Memory B cell (primary cell): ENCODE results near the gene JAKMIP3.

Experiments
- ATAC-seq: fragments of 150-1000 bp; cut with Tn5 transposase; 2 replicates; pipeline ENCODE4 v1.10.0; 2021; ENCODE audit warnings: low read depth, mild to moderate bottlenecking, moderate library complexity
- DNase-seq, 2 donors: peaks; one replicate each; pipeline ENCODE4 v3.0.0; 2022; ENCODE audit warnings: low spot score in 2 of 2
- H3K27ac Mint-ChIP-seq: one replicate; pipeline ENCODE4 v1.8.0; 2022; ENCODE audit warnings: mild to moderate bottlenecking, moderate library complexity, mixed read lengths
- H3K27me3 Mint-ChIP-seq: one replicate; pipeline ENCODE4 v1.8.0; 2022; ENCODE audit warnings: mixed read lengths
- H3K36me3 Mint-ChIP-seq: one replicate; pipeline ENCODE4 v1.8.0; 2022; ENCODE audit warnings: mild to moderate bottlenecking, mixed read lengths
- H3K4me1 Mint-ChIP-seq: one replicate; pipeline ENCODE4 v1.8.0; 2022; ENCODE audit warnings: mixed read lengths
- H3K4me3 Mint-ChIP-seq: one replicate; pipeline ENCODE4 v1.8.0; 2022; ENCODE audit warnings: mild to moderate bottlenecking, moderate library complexity, mixed read lengths
- H3K9me3 Mint-ChIP-seq: one replicate; pipeline ENCODE4 v1.8.0; 2022; ENCODE audit warnings: mixed read lengths

JAKMIP3 gene

DNA sequence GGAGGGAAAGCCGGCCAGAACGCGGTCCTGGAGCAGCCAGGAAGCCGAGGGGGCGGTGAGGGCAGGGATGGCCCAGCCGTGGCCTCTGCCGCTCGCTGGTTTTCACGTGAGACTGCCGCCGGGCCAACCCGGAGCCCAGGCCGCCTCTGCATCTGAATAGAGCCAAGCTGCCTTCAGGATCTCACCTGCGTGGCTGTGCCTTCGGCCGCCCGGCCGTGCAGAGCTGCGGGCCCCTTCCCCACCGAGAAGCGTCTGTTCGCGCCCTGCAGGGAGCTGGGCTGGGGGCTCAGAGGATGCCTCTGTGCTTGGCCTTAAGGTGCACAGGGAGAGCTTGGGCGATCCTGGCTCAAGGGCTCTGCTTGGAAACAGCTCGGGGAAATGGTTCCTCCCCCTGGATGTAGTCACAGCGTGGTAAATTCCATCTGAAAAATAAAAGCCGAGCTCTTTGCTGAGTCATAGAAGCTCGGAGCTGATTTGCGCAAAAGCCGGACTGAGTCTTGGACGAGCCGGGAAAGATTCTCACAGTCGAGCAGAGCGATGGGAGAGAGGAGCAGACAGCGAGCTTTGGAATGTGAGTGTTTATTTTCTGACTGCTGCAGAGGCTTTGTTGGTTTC, at the start of gene JAKMIP3:
Gene JAKMIP3, plus strand, starts transcription at position 456 of the 615 bp plus-strand sequence. CDS start 38,863 bp downstream, outside the sequence.
- ATAC-seq: no peak
- no peak for DNase-seq
- no peaks in the 10 kb centered on the region for H3K36me3 Mint-ChIP-seq
- H3K27ac Mint-ChIP-seq: no peak within 1 kb of the TSS
- H3K27me3 Mint-ChIP-seq: peaks cover 4% of the 10 kb centered on the region
- no peaks in the 10 kb centered on the region for H3K9me3 Mint-ChIP-seq
- H3K4me3 Mint-ChIP-seq: peak within 1 kb of the TSS; percentile 24
- peaks cover 5% of the 10 kb centered on the region for H3K4me1 Mint-ChIP-seq

DNA sequence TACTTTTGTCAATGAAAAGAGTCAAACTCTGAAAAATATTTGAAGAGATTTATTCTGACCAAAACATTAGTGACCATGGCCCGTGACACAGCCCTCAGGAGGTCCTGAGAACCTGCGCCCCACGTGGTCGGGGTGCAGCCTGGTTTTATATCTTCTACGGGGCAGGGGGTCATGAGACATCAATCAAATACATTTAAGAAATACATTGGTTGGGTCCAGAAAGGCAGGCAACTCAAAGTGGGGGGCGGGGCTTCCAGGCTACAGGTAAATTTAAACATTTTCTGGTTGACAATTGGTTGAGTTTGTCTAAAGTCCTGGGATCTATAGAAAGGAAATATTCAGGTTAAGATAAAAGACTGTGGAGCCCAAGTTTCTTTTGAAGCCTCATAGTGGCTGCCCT, 49.2 kb upstream of the JAKMIP3 start:
- H3K4me3 Mint-ChIP-seq: no peak overlapping the region
- ATAC-seq (no peak), DNase-seq (no peak)
- H3K9me3 Mint-ChIP-seq: no peaks in the 10 kb centered on the region
- H3K36me3 Mint-ChIP-seq: no peaks in the 10 kb centered on the region
- no peak overlapping the region for H3K27ac Mint-ChIP-seq
- peaks cover 2% of the 10 kb centered on the region for H3K4me1 Mint-ChIP-seq
- H3K27me3 Mint-ChIP-seq: no peaks in the 10 kb centered on the region

DNA sequence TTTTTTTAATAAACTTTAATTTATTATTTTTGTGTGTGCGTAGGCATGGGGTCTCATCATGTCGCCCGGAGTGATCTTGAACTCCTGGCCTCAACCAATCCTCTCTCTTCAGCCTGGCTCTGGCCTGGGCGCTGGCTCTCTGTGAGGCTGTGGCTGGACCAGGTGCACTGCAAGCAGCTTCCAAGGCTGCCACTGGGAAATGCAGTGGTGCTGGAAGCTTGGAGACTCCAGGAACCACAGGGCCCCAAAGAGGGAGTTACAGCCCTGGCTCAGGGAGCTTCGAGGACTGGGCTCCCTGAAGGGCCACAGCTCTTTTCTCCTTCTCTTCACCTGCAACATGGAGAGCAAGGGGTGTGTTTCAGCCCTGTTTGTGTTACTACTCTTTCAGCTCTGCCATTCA, 47.3 kb upstream of the JAKMIP3 start:
- no peak for ATAC-seq
- Mint-ChIP-seq H3K4me3 (no peak overlapping the region), H3K9me3 (no peaks in the 10 kb centered on the region), H3K36me3 (no peaks in the 10 kb centered on the region), H3K27ac (no peak overlapping the region), H3K27me3 (peaks cover 5% of the 10 kb centered on the region), H3K4me1 (peaks cover 7% of the 10 kb centered on the region)
- DNase-seq: no peak

DNA sequence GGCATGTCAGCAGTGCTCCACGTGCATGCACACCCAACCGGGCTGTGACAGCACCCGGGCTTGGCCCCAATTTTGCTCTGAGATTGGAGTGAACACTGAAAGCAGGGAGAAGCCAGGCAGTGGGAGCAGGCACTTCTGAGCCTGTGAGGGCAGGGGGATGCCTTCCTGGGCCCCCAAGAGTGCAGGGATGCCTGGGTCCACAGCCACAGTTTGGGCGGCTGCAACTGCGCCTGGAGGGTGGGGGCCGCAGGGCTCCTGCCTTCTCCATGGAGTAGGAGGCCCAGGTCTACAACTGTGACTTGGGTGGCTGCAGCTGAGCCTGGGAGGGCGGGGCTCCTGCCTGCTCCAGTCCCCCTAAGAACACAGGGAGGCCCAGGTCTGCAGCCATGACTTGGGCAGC, 46.4 kb upstream of the JAKMIP3 start:
- no peak for ATAC-seq
- DNase-seq: no peak
- Mint-ChIP-seq H3K4me3 (no peak overlapping the region), H3K36me3 (no peaks in the 10 kb centered on the region), H3K4me1 (peaks cover 7% of the 10 kb centered on the region), H3K27me3 (peaks cover 5% of the 10 kb centered on the region), H3K27ac (no peak overlapping the region), H3K9me3 (no peaks in the 10 kb centered on the region)

DNA sequence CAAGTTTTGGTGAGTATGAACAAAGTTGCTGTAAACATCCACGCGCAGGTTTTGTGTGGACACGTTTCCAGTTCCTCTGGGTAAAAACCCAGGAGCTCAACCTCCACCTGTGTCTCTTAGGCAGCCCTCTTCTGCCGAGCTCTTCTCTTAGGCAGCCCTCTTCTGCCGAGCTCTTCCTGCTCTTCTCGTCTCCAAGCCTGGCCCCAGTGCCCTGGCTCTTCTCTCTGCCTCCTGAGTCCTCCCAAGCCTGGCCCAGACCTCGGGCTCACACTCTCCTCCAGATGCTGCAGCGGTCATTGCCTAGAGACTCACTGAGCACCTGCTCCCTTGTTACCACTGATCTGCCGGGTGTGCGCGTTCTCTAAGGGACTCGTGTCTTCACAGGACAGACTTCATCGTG, 45.3 kb upstream of the JAKMIP3 start:
- H3K27me3 Mint-ChIP-seq: peaks cover 5% of the 10 kb centered on the region
- DNase-seq (no peak), ATAC-seq (no peak)
- peaks cover 5% of the 10 kb centered on the region for H3K4me1 Mint-ChIP-seq
- no peak overlapping the region for H3K27ac Mint-ChIP-seq
- H3K36me3 Mint-ChIP-seq: no peaks in the 10 kb centered on the region
- H3K4me3 Mint-ChIP-seq: no peak overlapping the region
- H3K9me3 Mint-ChIP-seq: no peaks in the 10 kb centered on the region

DNA sequence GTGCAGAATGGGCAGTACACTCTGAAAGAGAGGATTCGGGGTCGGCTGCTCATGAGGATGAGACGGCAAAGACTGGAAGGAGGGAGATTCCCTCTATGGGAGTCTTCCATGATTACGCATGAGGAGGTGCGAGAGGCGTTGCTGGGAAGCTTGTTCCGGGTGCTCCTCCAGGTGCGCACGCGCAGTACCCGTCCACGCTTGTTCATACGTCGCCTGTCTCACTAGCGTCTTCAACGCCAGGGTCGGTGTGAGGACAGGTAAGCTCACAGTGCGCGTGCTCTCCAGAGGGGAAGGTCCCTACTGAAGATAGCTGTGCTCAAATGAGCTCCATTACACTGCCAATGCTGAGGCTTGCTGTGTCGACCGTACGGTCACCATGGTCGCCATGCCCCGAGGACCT, 44.7 kb upstream of the JAKMIP3 start:
- H3K36me3 Mint-ChIP-seq: no peaks in the 10 kb centered on the region

DNA sequence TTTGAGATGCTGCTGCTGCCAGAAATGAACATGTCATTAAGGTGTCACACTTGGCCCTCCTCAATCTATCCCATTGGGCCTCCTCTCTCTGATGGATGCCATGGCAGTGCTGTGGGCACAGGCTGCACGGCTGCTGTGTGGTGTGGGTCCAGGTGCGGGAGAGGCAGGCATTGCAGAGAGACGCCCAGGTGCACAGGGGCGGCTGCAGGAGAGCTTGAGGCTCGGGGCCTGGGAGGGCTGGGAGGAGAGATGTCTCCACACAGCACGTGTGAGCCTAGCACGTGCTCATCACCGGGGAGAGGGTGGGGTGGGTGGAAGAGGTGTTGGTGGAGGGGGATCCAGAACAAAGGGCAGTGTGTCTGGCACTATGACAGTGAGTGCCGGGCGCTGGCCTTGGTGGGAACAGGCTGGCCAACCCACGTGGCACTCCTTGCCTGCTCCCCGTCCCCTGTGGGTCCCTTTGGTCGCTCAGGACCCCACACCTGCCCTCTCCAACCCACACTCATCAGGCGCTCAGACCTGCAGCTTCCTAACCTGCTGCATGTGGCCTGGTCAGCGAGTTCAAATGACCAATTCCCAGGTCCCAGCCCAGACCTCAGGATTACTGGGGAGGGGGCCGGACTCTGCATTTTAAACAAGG, 44.1 kb upstream of the JAKMIP3 start:
- Mint-ChIP-seq H3K36me3 (no peaks in the 10 kb centered on the region), H3K27me3 (peaks cover 5% of the 10 kb centered on the region), H3K4me3 (no peak overlapping the region), H3K4me1 (peaks cover 5% of the 10 kb centered on the region), H3K27ac (no peak overlapping the region), H3K9me3 (no peaks in the 10 kb centered on the region)
- no peak for ATAC-seq
- no peak for DNase-seq

More for the DNA sequence above, 44.7 kb upstream of the JAKMIP3 start:
- DNase-seq: no peak
- peaks cover 5% of the 10 kb centered on the region for H3K27me3 Mint-ChIP-seq
- H3K4me3 Mint-ChIP-seq: no peak overlapping the region
- H3K27ac Mint-ChIP-seq: no peak overlapping the region
- H3K9me3 Mint-ChIP-seq: no peaks in the 10 kb centered on the region
- H3K4me1 Mint-ChIP-seq: peaks cover 5% of the 10 kb centered on the region
- no peak for ATAC-seq

DNA sequence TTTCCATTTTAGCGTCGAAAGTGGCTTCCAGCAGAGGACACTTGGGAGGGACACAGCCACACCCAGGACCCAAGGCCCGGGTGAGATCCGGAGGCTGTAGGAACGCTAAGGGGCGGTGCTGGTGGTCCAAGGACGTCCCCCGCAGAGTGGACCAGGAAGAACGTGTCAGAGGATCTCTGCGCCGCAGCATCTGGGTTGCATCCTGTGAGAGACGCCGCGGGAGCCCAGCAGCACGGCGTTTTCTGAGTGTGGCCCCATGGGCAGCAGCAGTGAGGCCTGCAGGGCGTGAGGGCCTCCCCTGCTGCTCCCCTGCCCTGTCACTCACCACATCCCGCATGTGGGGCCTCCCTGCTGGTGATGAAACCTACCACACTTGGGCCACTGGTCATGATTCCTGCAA, 43.5 kb upstream of the JAKMIP3 start:
- H3K27ac Mint-ChIP-seq: no peak overlapping the region

DNA sequence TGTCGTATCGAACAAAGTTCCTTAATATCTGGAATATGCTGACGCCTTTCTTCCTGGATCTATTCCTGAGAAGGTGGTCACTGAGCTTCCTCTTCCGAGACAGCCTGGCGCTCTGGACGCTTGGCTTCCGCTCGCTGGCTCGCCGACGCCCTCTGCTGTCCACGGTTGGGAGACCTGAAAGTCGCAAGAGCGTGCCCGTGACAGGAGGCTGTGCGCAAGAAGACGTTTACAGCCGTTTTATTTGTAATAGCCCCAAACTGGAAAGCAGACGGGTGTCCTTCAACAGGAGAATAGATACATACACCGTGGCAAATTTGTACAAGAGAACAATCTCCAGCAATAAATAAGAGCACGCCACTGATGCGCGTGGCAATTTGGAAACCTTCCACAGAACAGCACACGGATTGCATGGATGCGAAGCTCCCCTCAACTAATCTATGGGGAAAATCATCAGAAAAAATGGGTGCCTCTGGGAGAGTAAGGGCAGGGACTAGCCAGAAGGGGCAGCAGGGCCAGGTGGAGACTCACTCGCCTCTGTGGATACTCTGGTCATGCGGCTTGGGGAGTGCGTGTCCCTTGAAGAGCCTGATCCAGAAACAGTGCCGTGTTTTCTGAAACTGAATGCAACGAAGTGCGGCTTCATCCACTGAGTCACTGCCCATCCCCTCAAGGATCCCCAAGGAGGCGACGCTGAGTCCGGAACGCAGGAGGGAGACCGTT, 42.5 kb upstream of the JAKMIP3 start:
- ATAC-seq: peak; percentile 67
- DNase-seq: peak; percentile 55 to 64
- Mint-ChIP-seq H3K27ac (no peak overlapping the region), H3K36me3 (no peaks in the 10 kb centered on the region), H3K9me3 (peaks cover 1% of the 10 kb centered on the region), H3K4me1 (peaks cover 5% of the 10 kb centered on the region), H3K27me3 (peaks cover 10% of the 10 kb centered on the region), H3K4me3 (peak overlapping the region; percentile 43)

More for the DNA sequence above, 43.5 kb upstream of the JAKMIP3 start:
- DNase-seq (no peak), ATAC-seq (no peak)
- H3K4me1 Mint-ChIP-seq: peaks cover 5% of the 10 kb centered on the region
- H3K36me3 Mint-ChIP-seq: no peaks in the 10 kb centered on the region
- H3K4me3 Mint-ChIP-seq: no peak overlapping the region
- no peaks in the 10 kb centered on the region for H3K9me3 Mint-ChIP-seq
- H3K27me3 Mint-ChIP-seq: peaks cover 5% of the 10 kb centered on the region

DNA sequence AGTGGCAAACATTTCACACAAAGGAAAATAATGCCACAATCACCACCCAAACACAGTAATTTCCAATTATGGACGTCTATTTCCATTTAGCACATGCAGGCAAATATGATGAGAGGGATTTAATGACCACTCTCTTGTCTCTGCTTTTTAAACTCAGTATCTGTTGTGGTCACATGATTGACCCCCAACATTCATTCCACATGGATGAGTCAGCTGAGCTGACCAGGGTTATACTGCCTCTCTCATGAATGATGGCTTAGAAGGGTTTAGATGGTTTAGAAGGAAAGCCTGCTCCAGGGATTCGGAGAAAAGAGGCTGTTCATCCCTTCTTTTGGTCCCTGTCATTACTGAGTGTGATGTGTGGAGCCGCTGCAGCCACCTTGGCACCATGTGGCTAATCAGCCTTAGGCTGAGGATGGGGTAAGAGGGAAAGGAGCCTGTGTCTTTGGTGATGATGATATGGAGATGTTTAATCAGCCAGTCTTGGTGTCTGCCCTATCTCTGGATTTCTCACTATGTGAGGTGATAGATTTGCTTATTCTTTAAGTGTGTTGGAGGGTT, 38.2 kb upstream of the JAKMIP3 start:
- Mint-ChIP-seq H3K36me3 (no peaks in the 10 kb centered on the region), H3K9me3 (peaks cover 1% of the 10 kb centered on the region), H3K4me3 (no peak overlapping the region), H3K4me1 (peaks cover 5% of the 10 kb centered on the region), H3K27ac (no peak overlapping the region), H3K27me3 (peaks cover 24% of the 10 kb centered on the region)
- DNase-seq: no peak
- ATAC-seq: no peak

DNA sequence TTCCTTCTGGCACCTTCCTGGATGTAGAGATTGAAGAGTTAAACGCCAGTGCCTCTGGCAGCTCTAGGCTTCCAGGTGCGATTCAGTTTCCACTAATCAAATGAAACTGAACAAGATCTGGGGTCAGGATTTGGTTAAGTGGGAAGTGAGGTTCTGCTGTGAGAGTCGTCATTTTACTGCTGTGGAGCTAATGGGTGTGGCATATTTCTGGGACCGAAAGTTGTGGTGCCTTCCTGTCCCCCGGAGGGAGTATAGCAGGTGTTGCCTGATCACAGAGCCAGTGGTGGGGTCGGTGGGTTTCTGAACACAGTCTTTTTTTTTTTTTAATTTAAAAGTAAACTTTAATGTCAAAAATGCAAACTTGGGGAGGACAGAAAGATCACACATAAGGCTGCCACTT, 37.0 kb upstream of the JAKMIP3 start:
- Mint-ChIP-seq H3K9me3 (peaks cover 1% of the 10 kb centered on the region), H3K36me3 (no peaks in the 10 kb centered on the region), H3K27me3 (peaks cover 25% of the 10 kb centered on the region), H3K27ac (no peak overlapping the region), H3K4me3 (no peak overlapping the region), H3K4me1 (no peaks in the 10 kb centered on the region)
- DNase-seq (no peak), ATAC-seq (no peak)

DNA sequence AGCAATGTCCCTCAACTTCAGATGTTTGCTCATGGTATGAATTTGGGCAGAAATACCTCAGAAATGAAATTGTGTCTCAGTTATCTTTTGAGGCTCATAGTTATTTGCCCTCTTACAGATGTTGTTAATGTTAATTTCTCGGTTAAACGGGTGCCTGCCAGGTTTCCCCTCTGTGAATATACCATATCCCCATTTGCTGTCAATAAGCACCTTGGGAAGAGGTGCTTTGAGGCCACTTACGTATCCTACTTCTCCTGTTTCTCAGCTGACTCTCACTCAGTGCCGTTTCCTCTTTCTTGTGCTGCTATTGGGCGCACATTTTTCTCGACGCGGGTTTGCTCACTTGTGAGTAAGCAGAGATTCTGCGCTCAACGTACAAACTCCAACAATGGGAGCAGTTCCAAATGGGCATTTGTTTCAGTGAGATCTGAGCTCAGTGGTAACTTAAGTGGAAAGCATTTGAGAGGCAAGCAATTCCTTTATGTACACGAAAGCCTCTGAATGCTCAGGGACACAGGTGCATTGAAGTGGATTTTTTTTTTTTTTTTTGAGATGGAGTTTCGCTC, 34.8 kb upstream of the JAKMIP3 start:
- Mint-ChIP-seq H3K4me1 (no peaks in the 10 kb centered on the region), H3K27me3 (peaks cover 45% of the 10 kb centered on the region), H3K27ac (no peak overlapping the region), H3K4me3 (no peak overlapping the region), H3K9me3 (peaks cover 1% of the 10 kb centered on the region), H3K36me3 (peaks cover 1% of the 10 kb centered on the region)
- DNase-seq (no peak), ATAC-seq (no peak)

DNA sequence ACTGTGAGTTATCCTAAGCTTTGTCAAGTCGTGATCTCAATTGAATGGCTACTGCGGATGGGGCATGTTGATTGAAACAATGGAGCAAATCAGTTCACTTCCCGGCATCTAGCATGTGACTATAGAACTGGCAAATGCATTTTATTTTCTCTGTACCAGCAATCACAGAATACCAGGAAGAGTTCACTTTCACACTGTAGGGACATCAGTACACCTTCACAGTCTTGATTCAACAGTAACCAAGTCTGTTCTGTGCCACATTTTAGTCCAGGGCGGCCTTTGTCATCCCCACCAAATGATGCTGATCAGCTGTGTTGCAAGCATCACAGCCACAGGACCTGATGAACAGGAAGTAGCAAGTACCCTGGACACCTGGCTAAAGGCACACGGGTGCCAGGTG, 32.1 kb upstream of the JAKMIP3 start:
- H3K4me3 Mint-ChIP-seq: no peak overlapping the region
- DNase-seq (no peak), ATAC-seq (no peak)
- H3K4me1 Mint-ChIP-seq: peaks cover 2% of the 10 kb centered on the region
- H3K27me3 Mint-ChIP-seq: peaks cover 42% of the 10 kb centered on the region
- H3K27ac Mint-ChIP-seq: no peak overlapping the region
- H3K9me3 Mint-ChIP-seq: no peaks in the 10 kb centered on the region
- H3K36me3 Mint-ChIP-seq: peaks cover 1% of the 10 kb centered on the region

DNA sequence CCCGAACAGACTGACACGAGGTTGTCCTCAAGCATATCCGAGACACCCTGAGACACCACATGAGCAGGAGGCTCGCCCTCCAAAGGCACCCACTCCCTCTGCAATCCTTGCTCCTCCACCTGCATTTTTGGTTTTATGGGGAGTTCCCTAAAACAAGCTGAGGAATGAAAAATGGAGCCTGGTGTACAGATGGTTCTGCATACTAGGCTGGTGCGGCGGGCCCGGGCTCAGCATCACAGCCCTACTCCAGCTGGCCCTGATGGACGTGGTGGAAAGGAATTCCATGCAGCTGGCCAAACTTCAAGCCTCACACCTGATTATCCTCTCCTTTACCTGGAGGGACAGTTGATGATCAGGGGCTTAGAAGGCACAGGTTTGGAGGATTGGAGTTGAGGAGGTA, 30.3 kb upstream of the JAKMIP3 start:
- ATAC-seq (no peak), DNase-seq (no peak)
- Mint-ChIP-seq H3K27me3 (peaks cover 45% of the 10 kb centered on the region), H3K9me3 (no peaks in the 10 kb centered on the region), H3K4me3 (peak overlapping the region; percentile 35), H3K4me1 (peaks cover 2% of the 10 kb centered on the region), H3K27ac (no peak overlapping the region), H3K36me3 (peaks cover 1% of the 10 kb centered on the region)
